Astrocyte of the cerebellum (primary cell): ENCODE data around the gene YTHDF1.
A peak's percentile ranks its signal among the peaks of the same experiment; 100 is the strongest.
"Not testable (repeated sequence)": the region's sequence is repeated elsewhere in the genome, so short reads cannot be mapped to it uniquely, and the experiment has no call there.

Experiments
- DNase-seq: peaks from one replicate; pipeline ENCODE4 v3.0.0-alpha.2; 2011; ENCODE audit warnings: low read depth
- H3K4me3 ChIP-seq: 2 replicates; pipeline ENCODE4 v1.5.1; 2011; ENCODE audit warnings: mild to moderate bottlenecking, low read depth, low read length, moderate library complexity
- CTCF ChIP-seq: IDR thresholded peaks from 2 replicates; pipeline ENCODE4 v1.5.1; 2012; ENCODE audit warnings: low read length, low read depth, moderate library complexity, mild to moderate bottlenecking; ENCODE audit errors: missing control alignments
- in situ Hi-C: cut with HindIII; loops from 2 replicates; pipeline ENCODE4 v1.10.0; 2017; ENCODE audit warnings: low sequenced_read_pairs

The YTHDF1 gene

GRCh38 chr20:63223826-63224207 is 7.9 kb upstream of the YTHDF1 start:
- DNase-seq, result no peak
- no peak overlapping the region for H3K4me3 ChIP-seq
- in situ Hi-C loops, result loop anchor here (5.0 to 25.0 kb wide), 2 partner anchors 73 to 137 kb away; no protein-coding TSS in a partner anchor
- no peak for TF ChIP-seq CTCF

GRCh38 chr20:63223121-63223825 is 7.3 kb upstream of the YTHDF1 start:
- no peak overlapping the region for H3K4me3 ChIP-seq
- DNase-seq, result peak; percentile 18

DNA sequence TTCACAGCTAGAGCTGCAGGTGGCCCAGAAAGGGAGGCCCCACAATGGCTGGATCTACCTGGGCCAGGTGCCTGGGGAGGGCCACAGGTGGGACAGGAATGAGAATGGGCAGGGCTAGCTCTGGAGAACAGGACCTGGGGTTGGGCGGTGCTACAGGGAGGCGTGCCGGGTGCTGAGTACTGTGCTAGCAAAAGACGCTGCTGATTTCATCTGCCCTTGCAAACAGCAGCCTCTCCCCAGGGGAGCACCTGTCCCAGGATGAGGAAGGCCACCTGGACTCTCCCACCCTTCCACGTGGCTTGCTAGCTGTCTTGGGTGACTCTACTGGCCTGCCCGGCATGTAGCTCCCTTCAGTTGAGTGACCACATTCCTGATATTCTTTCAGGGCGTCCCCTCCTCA is 6.6 kb upstream of the YTHDF1 start:
- no peak for DNase-seq
- no peak overlapping the region for H3K4me3 ChIP-seq
- no peak for TF ChIP-seq CTCF
- in situ Hi-C loops, result loop anchor here (5.0 to 25.0 kb wide), 2 partner anchors 75 to 135 kb away; no protein-coding TSS in a partner anchor

More at GRCh38 chr20:63223121-63223825, 7.3 kb upstream of the YTHDF1 start:
- in situ Hi-C loops, result loop anchor here (5.0 to 25.0 kb wide), 2 partner anchors 74 to 136 kb away; no protein-coding TSS in a partner anchor
- peak; percentile 83 for TF ChIP-seq CTCF

- in situ Hi-C loops, result loop anchor here (5.0 to 25.0 kb wide), 2 partner anchors 76 to 134 kb away; no protein-coding TSS in a partner anchor
- not testable (repeated sequence) for DNase-seq, H3K4me3 ChIP-seq
Measured at GRCh38 chr20:63221400-63222053, 5.6 kb upstream of the YTHDF1 start.

DNA sequence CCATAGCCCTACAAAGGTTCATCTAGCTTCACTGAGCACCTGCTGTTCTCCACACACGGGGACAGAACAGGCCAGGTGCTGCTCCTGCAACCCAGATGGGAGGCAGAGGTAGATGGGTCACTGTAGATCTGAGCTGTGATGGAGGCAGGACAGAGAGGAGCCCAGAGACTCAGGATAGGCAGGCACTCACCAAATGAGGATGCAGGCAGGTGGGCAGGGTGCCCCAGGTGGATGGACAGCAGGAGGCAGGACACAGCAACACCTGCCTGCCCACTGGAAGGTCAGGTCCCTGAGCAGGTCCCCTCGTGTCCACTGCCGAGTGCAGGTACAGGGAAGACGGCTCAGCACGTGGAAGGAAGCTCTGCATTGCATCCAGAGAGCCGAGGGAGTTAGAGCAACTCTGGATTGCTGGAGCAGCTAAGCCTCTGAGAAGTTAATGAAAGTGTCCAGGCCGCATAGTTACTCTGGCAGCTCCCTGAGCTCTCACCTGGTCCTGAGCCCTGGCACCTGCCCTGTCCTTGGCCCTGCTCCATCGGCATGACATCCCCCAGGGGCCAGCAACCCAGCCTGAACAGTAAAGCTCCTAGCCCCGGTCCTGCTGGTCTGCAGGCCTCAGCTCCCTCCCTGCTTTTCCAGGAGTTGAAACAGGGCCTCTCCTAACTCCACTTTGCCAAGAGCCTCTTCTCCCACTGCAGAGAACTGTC is 4.9 kb upstream of the YTHDF1 start:
- no peak for TF ChIP-seq CTCF
- DNase-seq, result no peak
- no peak overlapping the region for H3K4me3 ChIP-seq
- in situ Hi-C loops, result loop anchor here (5.0 to 25.0 kb wide), 2 partner anchors 76 to 134 kb away; no protein-coding TSS in a partner anchor

DNA sequence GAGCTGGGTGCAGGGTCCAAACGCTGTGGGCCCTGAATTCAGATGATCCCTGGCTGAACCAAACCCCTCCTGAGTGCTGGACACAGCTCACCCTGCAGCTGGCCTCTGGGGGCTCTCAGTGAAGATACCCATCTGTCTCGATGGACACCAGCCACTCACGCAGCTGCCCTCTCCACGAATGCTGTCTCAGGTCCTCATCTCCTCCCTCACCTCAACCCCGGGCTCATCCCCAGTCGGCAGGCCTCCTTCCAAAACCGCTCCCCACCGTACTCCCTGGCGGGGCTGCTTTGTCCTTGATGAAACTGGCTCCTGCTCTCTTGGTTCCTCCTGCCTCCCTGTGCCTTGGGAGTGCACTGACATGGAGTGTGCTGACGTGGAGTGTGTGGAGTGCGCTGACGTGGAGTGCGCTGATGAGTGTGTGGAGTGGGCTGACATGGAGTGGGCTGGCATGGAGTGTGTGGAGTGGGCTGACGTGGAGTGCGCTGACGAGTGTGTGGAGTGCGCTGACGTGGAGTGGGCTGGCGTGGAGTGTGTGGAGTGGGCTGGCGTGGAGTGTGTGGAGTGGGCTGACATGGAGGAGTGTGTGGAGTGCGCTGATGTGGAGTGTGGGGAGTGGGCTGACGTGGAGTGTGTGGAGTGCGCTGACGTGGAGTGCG is 4.1 kb upstream of the YTHDF1 start:
- DNase-seq, result no peak
- in situ Hi-C loops, result loop anchor here (5.0 to 25.0 kb wide), 2 partner anchors 77 to 133 kb away; no protein-coding TSS in a partner anchor
- H3K4me3 ChIP-seq, result no peak overlapping the region
- no peak for TF ChIP-seq CTCF
